Ascending aorta (tissue), 2 donors: ENCODE results near the gene LRRC59. TPM values are rescaled to one million over a fixed set of nuclear protein-coding genes. Genes with fewer than 3 reads are reported as not detected.

Experiments used
- DNase-seq, 2 donors: peaks; one replicate each; pipeline ENCODE4 v3.0.0-alpha.2; 2019; ENCODE audit warnings: low spot score in 2 of 2
- H3K27ac ChIP-seq, 2 donors: fragments of 200-600 bp; sonication (generic); one replicate each; pipeline ENCODE4 v1.5.1; 2016 to 2017; ENCODE audit warnings: mild to moderate bottlenecking in 1 of 2
- H3K27me3 ChIP-seq: fragments of 200-600 bp; sonication (generic); one replicate; pipeline ENCODE4 v1.5.1; 2017
- H3K36me3 ChIP-seq, 2 donors: fragments of 200-600 bp; sonication (generic); one replicate each; pipeline ENCODE4 v1.5.1; 2016
- H3K4me1 ChIP-seq, 2 donors: fragments of 200-600 bp; sonication (generic); one replicate each; pipeline ENCODE4 v1.5.1; 2016 to 2017; ENCODE audit warnings: mild to moderate bottlenecking in 1 of 2
- H3K4me3 ChIP-seq, 2 donors: fragments of 200-600 bp; sonication (generic); one replicate each; pipeline ENCODE4 v1.5.1; 2016 to 2017; ENCODE audit warnings: mild to moderate bottlenecking in 1 of 2
- H3K9me3 ChIP-seq, 2 donors: fragments of 200-600 bp; sonication (generic); one replicate each; pipeline ENCODE4 v1.5.1; 2016
- intact Hi-C: fragments of 100-400 bp; cut with DNase I; formaldehyde crosslinking; loops from one replicate; pipeline ENCODE4 v1.15.1; 2023
- total RNA-seq: library from RNA; depleted of rRNA; stranded (reverse); fragments of >200 nt; gene quantifications from one replicate; pipeline ENCODE4 v1.1.0, GENCODE V29; 2016
- TF ChIP-seq, protein P1 (sequence below), 3 experiments: fragments of 200-600 bp in 2 of 3; fragments of 450-650 bp in 1 of 3; sonication (generic) in 2 of 3; IDR thresholded peaks; one replicate each; pipeline ENCODE4 v1.5.1; 2016 to 2019; ENCODE audit warnings: antibody characterized with exemption in 3 of 3, mild to moderate bottlenecking in 1 of 3, moderate library complexity in 1 of 3

The LRRC59 gene
- total RNA-seq, 1 donor from 2014 or later, result 91.9 TPM

DNA sequence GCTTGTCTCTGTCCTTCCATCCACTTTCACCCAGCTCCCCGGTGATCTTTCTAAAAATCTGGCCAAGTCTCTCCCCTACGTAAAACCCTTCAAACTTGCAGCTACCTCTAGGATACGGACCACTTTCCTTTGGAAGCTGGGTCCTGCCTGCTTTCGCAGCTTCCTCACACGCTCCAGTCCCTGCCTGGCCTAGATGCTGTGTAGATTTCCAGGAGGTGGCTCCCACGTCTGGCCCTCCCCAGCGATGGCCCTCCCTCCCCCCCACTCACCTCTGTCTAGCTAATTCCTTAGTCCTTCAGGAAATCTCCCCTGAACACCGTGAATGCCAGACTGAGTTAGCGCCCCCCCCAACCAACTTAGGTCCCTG is 579 bp upstream of the LRRC59 start:
- Histone ChIP-seq H3K4me1 (peaks cover 3 to 21% of the 10 kb centered on the region in 2 donors), H3K4me3 (peak overlapping the region; percentile 93 to 98), H3K9me3 (no peaks in the 10 kb centered on the region), H3K27me3 (no peaks in the 10 kb centered on the region), H3K36me3 (peaks cover 18 to 19% of the 10 kb centered on the region in 2 donors), H3K27ac (peak overlapping the region in 1 of 2 donors; percentile 71)
- DNase-seq, result no peak
- intact Hi-C loops, result loop anchor here (1.0 to 2.0 kb wide), 2 partner anchors 25 to 83 kb away; partner anchors contain the start of genes EME1 and MRPL27
- TF ChIP-seq, protein P1, sequence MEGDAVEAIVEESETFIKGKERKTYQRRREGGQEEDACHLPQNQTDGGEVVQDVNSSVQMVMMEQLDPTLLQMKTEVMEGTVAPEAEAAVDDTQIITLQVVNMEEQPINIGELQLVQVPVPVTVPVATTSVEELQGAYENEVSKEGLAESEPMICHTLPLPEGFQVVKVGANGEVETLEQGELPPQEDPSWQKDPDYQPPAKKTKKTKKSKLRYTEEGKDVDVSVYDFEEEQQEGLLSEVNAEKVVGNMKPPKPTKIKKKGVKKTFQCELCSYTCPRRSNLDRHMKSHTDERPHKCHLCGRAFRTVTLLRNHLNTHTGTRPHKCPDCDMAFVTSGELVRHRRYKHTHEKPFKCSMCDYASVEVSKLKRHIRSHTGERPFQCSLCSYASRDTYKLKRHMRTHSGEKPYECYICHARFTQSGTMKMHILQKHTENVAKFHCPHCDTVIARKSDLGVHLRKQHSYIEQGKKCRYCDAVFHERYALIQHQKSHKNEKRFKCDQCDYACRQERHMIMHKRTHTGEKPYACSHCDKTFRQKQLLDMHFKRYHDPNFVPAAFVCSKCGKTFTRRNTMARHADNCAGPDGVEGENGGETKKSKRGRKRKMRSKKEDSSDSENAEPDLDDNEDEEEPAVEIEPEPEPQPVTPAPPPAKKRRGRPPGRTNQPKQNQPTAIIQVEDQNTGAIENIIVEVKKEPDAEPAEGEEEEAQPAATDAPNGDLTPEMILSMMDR (IDR thresholded peaks at IDR 0.05), result no peak

DNA sequence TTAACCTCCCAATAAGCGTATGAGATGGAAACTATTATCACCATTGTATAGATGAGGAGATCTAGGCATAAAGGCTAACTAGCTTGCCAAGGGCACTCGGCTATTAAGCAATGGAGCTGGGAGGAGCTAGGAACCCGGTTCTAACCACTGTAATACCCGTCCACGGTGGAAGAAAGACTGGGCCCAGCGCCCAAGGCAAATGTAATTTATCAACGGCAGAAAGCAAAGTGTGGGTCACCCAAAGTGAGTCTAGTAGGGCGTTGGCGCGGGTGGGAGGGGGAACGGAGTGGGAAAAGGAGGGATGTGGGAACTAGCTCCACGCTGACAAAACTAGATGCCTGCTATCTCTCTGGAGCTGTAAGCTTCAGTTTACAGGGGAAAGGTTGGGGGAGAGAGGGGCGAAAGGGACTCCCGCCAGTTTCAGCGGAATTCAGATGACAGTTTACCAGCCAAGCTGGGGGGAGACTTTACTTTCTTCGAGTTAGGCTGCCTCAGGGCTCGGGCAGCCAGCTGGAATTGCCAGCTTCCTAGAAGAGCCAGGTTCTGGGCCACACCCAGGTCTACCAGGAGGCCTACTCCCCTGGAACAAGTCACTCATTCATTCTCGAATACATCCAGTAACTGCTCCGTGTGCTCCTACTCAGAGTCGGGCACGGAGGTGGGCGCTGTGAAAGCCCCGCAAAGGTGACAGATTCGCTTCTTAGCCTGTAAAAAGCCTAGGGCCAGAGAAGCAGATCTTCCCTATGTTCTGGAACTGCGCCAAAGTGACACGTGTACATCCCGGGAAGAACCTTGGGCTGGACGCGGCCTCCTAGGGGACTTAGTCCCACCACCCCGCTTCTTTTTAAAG is 837 bp downstream of the LRRC59 start:
- Histone ChIP-seq H3K36me3 (peaks cover 32 to 33% of the 10 kb centered on the region in 2 donors), H3K27ac (peak overlapping the region; percentile 71 to 91), H3K9me3 (no peaks in the 10 kb centered on the region), H3K4me3 (peak overlapping the region; percentile 93 to 98), H3K4me1 (peaks cover 3 to 21% of the 10 kb centered on the region in 2 donors), H3K27me3 (no peaks in the 10 kb centered on the region)
- peak in 1 of 2 donors; percentile 66 for DNase-seq
- TF ChIP-seq, protein P1 (IDR thresholded peaks at IDR 0.05), result no peak
- intact Hi-C loops, result loop anchor here (1.0 to 2.0 kb wide), 2 partner anchors 23 to 84 kb away; partner anchors contain the start of genes EME1 and MRPL27

DNA sequence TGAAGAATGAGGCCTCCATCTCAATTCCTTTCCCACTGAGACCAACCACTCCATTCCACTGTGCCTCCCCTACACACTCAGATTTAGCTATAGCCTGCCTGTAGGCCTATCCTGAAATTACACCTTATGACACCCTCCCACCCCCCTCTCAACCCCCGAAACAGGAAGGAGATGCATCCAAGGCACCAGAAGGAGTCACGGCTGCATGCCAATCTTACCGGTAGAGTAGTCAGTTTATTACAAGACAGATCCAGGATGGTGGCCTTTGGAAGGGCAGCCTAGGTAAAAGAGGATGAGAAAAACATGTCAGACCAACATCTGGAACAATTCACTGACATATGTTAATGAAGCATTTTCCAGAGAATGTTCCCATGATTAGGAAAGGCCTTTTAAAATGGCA is 2.6 kb downstream of the LRRC59 start:
- intact Hi-C loops, result no loop called here
- no peak for DNase-seq
- Histone ChIP-seq H3K4me1 (peaks cover 3 to 21% of the 10 kb centered on the region in 2 donors), H3K27me3 (no peaks in the 10 kb centered on the region), H3K36me3 (peaks cover 49 to 51% of the 10 kb centered on the region in 2 donors), H3K4me3 (no peak overlapping the region), H3K9me3 (no peaks in the 10 kb centered on the region), H3K27ac (no peak overlapping the region)
- TF ChIP-seq, protein P1 (IDR thresholded peaks at IDR 0.05), result no peak

DNA sequence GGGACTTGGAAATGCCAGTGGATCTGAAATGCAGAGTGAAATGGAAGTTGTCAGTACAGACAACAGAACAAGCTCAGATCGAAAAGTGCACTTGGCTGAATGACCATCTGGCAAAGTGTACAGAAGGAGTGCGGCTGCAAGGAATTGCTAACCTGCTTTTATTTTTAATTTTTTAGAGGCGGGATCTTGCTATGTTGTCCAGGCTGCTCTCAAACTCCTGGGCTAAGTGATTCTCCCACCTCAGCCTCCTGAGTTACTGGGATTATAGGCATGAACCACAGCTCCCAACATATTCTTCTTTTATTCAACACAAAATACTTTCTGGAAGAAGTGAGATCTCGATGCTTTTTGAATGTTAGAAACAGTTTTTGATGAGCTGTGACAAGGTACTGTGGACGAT is 3.6 kb downstream of the LRRC59 start:
- peaks cover 58 to 61% of the 10 kb centered on the region in 2 donors for H3K36me3 ChIP-seq
- TF ChIP-seq, protein P1 (IDR thresholded peaks at IDR 0.05), result no peak
- no peak overlapping the region for H3K27ac ChIP-seq
- no peaks in the 10 kb centered on the region for H3K27me3 ChIP-seq
- peaks cover 3 to 21% of the 10 kb centered on the region in 2 donors for H3K4me1 ChIP-seq
- intact Hi-C loops, result no loop called here
- DNase-seq, result no peak
- no peaks in the 10 kb centered on the region for H3K9me3 ChIP-seq
- H3K4me3 ChIP-seq, result no peak overlapping the region

DNA sequence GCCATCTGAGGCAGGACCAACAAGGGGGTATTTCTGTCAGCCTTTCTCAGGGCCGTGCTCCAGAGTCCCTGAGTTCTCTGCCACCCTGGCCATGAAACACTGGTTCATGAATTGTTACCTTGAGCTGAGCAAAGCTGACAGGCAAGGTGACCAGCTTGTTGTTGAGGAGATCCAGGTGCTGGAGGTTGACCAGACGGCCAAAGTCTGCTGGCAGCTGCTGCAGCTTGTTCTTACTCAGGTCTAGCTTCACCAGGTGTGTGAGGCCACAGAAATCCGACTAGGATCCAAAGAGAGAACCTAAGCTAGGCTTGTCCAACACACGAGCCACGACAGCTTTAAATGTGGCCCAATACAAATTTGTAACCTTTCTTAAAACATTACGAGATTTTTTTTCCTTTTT is 4.7 kb downstream of the LRRC59 start:
- Histone ChIP-seq H3K9me3 (no peaks in the 10 kb centered on the region), H3K27ac (no peak overlapping the region), H3K4me1 (peaks cover 3 to 21% of the 10 kb centered on the region in 2 donors), H3K4me3 (no peak overlapping the region), H3K27me3 (no peaks in the 10 kb centered on the region), H3K36me3 (peaks cover 69 to 72% of the 10 kb centered on the region in 2 donors)
- intact Hi-C loops, result no loop called here
- TF ChIP-seq, protein P1 (IDR thresholded peaks at IDR 0.05), result no peak
- no peak for DNase-seq
